ENCODE data around the gene CHN2. TPM values are rescaled to one million over a fixed set of nuclear protein-coding genes. Genes with fewer than 3 reads are reported as not detected.

The CHN2 gene
- total RNA-seq, 1 experiment from 2014 or later, result 5.0 TPM

GRCh38 chr7:29484280-29484679 lies 289.7 kb downstream of the CHN2 start:
- no peak overlapping the region for H3K27ac Mint-ChIP-seq
- ChIA-PET POLR2A (no interaction called here), CTCF (no interaction called here)
- TF ChIP-seq E2F1 (CRISPR knock-in tag; IDR thresholded peaks at IDR 0.05) (no peak), GTF2I (CRISPR knock-in tag; conservative IDR thresholded peaks at IDR 0.05) (no peak), ETV6 (CRISPR knock-in tag; IDR thresholded peaks at IDR 0.05) (no peak), MXD4 (CRISPR knock-in tag; IDR thresholded peaks at IDR 0.05; ENCODE audit: borderline replicate concordance) (no peak), ATF2 (CRISPR knock-in tag; IDR thresholded peaks at IDR 0.05; ENCODE audit: borderline replicate concordance, low read depth) (no peak), TEAD4 (CRISPR knock-in tag; IDR thresholded peaks at IDR 0.05) (no peak), CREB1 (CRISPR knock-in tag; IDR thresholded peaks at IDR 0.05) (no peak), E2F4 (CRISPR knock-in tag; IDR thresholded peaks at IDR 0.05; ENCODE audit: borderline replicate concordance, low read depth) (no peak), PRDM15 (CRISPR knock-in tag; IDR thresholded peaks at IDR 0.05) (no peak), ZNF671 (CRISPR knock-in tag; IDR thresholded peaks at IDR 0.05) (no peak), ERG (CRISPR knock-in tag; IDR thresholded peaks at IDR 0.05) (no peak), USF2 (CRISPR knock-in tag; IDR thresholded peaks at IDR 0.05) (no peak), ATF6 (CRISPR knock-in tag; IDR thresholded peaks at IDR 0.05) (no peak), ZNF138 (CRISPR knock-in tag; conservative IDR thresholded peaks at IDR 0.05) (no peak), ZSCAN18 (CRISPR knock-in tag; IDR thresholded peaks at IDR 0.05) (no peak), TEAD1 (CRISPR knock-in tag; IDR thresholded peaks at IDR 0.05) (no peak), ZNF281 (CRISPR knock-in tag; IDR thresholded peaks at IDR 0.05) (no peak), NR2C2 (CRISPR knock-in tag; IDR thresholded peaks at IDR 0.05) (no peak)
- H3K9me3 Mint-ChIP-seq, result no peaks in the 10 kb centered on the region
- H3K4me1 Mint-ChIP-seq, result peaks cover 28% of the 10 kb centered on the region
- H3K4me3 Mint-ChIP-seq, result no peak overlapping the region
- no peak for DNase-seq (ENCODE audit: low spot score)
- no peak for ATAC-seq
- no peaks in the 10 kb centered on the region for H3K27me3 Mint-ChIP-seq (ENCODE audit: low read depth)
- H3K36me3 Mint-ChIP-seq, result no peaks in the 10 kb centered on the region

Measured in WTC11 (cell line).